T47D (cell line): Measurements from ENCODE around the gene NMNAT2.
"Not testable (repeated sequence)": the region's sequence is repeated elsewhere in the genome, so short reads cannot be mapped to it uniquely, and the experiment has no call there.

Source experiments
- DNase-seq, 2 experiments: peaks; one replicate each; pipeline versions ENCODE4 v3.0.0 to v3.0.0-alpha.2; 2011 to 2012; ENCODE audit warnings: low read depth in 1 of 2, low spot score in 1 of 2
- JUND ChIP-seq: IDR thresholded peaks from 2 replicates; pipeline ENCODE4 v1.6.1; 2012; ENCODE audit warnings: low read depth
- in situ Hi-C: cut with HindIII; loops from 2 replicates; pipeline ENCODE4 v1.10.0; 2016; ENCODE audit warnings: low sequenced_read_pairs, low pct_unique_long_range_greater_than_20kb

NMNAT2 gene

DNA sequence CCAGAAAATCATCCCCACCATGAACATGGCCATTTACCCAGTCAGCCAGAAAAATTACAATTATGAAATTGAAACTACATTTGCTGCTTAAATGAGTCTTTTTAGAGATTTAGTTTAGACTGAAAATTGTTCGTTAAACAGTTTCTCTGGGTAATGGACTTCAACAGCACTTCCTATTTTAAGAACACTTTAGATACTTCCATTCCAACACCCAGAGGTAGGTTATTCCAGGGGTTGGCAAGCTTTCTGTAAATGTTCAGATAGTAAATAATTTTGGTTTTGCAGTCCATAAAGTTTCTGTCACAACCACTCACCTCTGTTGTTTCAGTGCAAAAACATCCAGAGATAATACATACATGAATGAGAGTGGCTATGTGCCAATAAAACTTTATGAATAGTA is 10.2 kb downstream of the NMNAT2 start:
- DNase-seq = no peak
- TF ChIP-seq JUND = no peak
- in situ Hi-C loops = no loop called here

DNA sequence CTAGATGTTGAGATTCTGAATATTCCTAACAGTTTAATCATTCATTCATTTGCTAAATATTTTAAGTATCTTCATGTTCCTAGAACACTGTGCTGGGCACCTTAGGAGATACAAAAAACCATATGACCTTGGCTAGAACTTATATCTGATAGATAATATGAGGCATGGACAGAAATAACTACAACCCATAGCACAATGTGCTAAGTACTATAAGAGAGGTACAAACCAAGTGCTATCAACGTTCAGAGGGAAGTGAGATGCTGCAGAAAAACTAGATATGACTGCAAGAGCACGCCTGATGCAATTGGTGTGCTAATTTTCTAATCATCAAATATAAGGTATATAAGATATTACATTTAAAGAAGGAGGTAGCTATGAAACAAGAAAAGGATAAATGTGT is 10.7 kb downstream of the NMNAT2 start:
- in situ Hi-C loops = no loop called here
- no peak for TF ChIP-seq JUND

DNA sequence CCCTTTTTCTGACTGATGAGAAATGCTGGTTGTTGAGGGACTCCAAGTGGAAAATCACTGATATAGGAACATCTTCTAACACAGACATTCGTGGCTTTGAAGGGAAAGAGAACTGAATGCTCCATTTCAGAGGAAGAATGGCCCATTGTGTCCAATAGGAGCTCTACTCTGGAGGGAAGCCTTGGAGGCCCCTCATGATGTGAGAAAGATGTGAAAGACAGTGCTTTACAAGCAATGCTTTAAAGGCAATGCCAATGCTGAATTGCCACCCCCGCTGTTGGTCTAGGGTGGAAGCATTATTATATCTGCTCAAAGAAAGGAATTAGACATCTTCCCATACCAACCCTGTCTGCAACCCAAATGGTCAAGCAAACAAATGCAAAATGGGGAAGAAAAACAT is 13.7 kb downstream of the NMNAT2 start:
- DNase-seq = no peak
- no peak for TF ChIP-seq JUND
- in situ Hi-C loops = no loop called here

More for the DNA sequence above, 10.7 kb downstream of the NMNAT2 start:
- no peak for DNase-seq

DNA sequence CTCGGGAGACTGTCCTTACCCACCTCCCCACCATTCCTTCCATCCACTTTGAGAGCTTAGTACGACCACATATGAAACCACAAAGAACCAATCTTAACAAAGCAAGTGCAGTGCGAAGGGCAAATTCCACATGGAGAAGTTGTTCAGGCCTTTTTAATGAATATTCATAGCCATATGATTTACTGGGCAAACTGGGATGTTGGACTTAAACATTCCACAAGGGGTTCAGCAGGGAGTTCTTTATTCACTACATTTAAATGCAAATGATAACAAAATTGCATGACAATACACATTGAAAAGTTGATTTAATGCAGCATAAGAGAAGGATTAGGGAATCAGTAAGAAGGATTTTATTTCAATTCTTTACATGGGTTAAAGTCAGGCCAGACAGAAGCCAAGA is 14.7 kb downstream of the NMNAT2 start:
- DNase-seq = no peak

DNA sequence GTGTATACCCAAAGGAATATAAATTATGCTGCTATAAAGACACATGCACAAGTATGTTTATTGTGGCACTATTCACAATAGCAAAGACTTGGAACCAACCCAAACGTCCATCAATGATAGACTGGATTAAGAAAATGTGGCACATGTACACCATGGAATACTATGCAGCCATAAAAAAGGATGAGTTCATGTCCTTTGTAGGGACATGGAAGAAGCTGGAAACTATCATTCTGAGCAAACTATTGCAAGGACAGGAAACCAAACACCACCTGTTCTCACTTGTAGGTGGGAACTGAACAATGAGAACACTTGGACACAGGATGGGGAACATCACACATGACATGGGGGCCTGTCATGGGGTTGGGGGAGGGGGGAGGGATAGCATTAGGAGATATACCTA is 16.6 kb downstream of the NMNAT2 start:
- in situ Hi-C loops = not testable (repeated sequence)

More for the DNA sequence above, 14.7 kb downstream of the NMNAT2 start:
- in situ Hi-C loops = no loop called here
- no peak for TF ChIP-seq JUND

DNA sequence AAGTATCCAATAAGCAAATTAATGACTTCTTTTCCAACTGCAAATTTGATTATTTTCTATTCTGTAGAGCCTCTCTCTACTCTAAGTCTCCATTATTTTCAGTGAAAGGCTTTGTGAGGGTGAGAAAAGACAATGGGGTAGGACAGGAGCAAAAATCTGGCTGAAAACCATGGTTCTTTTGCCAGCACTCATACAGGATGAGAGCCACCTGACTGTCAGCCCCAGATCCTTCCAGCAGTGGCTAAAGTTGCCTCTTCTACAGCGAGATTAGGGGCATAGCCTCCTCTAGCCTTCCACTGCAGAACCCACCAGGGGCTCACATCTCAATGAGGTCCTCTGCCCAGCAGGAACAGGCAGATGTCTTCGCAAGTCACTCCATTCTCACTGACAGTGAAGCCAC is 23.7 kb downstream of the NMNAT2 start:
- TF ChIP-seq JUND = no peak
- no peak for DNase-seq
- in situ Hi-C loops = no loop called here

More for the DNA sequence above, 16.6 kb downstream of the NMNAT2 start:
- not testable (repeated sequence) for DNase-seq

DNA sequence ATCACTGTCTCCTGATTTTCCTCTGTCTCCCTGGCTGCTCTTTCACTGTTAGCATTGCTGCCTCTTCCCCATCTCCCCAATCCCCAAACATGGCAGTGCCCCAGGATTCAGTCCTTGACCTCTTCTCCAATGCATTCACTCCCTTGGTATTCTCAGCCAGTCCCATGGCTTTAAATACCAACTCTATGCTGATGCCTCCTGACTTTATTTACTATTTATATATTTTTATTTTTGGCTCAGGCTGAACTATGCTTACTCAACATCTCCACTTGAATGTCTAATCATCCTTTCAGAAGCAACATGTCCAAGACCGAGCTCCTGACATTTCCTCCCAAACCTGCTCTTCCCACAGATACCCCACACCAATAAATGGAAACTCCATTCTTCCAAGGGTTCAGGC is 26.3 kb downstream of the NMNAT2 start:
- no peak for DNase-seq
- no peak for TF ChIP-seq JUND
- in situ Hi-C loops = no loop called here

DNA sequence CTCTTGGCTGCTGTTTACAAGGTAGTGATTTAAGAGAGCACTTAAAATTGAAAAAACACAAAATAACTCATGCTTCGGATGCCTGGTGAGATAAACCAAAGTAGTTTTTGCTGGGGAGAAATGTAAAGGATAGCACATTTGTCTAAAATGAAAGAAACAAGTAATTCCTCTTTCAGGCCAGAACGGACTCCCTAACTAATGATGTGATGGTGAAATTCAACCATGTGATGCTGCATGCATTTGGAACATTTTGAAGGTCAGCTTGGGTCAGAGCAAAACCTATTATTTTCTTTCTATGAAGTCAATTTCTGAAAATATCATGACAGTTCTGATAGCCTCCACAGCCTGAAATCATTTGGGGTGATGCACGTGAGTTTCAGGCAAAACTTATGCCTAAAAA is 27.6 kb downstream of the NMNAT2 start:
- no peak for TF ChIP-seq JUND
- in situ Hi-C loops = no loop called here
- DNase-seq = no peak

DNA sequence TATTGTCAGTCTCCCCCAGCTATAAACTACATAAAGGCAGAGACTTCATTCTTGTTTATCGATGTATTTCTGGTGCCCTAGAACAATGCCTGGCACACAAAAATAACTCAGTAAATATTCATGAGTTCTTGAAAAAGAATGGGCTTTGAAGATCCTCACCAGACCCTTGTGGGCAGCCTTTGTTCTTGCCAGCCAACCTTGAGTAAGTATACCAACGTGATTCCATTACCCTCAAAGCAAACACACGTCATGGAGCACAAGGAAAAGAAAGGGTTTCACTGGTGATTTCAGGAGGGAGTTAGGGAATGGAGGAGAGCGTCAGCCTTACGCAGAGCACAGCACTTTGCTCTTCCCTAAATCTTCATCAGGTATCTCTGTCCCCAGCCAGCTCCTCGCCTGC is 29.4 kb downstream of the NMNAT2 start:
- in situ Hi-C loops = no loop called here

DNA sequence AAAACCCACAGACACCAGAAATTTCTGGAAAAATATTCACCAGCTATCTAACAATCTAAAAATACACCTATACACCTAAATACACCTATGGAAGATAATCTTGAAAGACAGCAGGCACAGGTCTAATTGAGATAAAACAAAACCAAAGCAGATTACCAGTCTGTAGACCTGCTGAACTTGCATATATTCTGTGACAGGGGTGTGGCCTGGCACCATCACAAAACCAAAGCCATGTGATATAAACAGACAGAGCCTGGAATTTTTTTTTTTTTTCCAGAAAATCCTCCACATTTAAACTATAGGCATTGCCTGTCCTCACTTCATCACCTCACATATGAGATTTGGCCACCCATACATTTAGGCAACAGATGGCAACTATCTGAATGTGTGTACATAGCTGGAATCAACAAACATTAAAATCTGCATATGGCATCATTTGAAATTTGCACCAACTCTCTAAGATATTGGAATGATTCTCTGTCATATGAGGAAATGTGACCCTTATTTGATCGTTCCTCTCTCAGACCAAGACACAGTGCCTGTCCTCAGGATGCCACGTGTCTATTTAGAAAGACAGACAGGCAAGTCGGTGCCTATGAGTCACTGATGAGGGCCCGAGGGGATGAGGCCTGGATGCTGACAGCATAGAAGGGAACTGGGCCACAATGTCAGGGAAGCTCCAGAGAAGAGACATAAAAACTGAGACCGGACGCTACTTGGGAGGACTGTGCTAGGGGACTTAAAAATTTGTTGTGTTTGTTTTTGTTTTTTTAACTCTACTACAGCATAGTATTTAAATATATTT is 32.6 kb downstream of the NMNAT2 start:
- in situ Hi-C loops = no loop called here
- DNase-seq = no peak
- no peak for TF ChIP-seq JUND

More for the DNA sequence above, 29.4 kb downstream of the NMNAT2 start:
- DNase-seq = no peak
- no peak for TF ChIP-seq JUND

DNA sequence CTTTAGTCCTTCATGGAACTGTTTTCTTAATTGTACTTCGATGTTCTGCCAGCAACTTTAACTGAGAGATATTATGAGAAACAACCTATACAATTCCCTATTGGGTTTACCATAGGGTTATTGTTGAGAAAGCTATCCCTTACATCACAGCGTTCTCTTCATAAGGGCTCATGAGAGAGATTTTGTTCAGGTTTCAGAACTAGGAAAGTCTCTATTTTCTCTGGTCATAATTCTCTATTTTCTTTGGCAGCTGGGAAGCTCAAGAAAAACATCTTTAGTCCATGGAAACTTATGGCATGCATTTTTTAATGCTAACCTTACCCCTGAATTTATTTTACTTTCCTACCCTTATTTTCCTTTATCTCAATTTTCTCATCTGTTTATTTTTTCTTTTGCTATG is 38.2 kb downstream of the NMNAT2 start:
- DNase-seq = no peak
- no peak for TF ChIP-seq JUND
- in situ Hi-C loops = no loop called here

DNA sequence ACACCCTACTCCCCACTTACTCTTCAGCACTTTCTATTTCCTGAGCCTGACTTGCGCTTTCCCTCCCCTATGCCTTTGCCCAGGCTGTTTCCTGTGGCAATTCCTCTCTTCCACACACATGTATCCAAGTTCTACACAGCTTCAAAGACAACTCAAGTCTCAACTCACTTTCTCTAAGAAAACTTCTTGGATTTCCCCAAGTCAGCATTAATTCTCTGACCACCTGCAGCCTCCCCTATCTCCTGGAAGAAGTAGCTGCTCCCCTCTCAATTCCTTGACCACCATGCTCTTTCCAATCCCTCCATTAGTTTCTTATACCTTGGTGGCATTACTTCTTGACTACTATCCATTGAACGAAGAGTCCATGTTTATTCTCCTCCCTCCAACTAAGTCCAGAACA is 42.8 kb downstream of the NMNAT2 start:
- in situ Hi-C loops = no loop called here
- no peak for TF ChIP-seq JUND
- no peak for DNase-seq

DNA sequence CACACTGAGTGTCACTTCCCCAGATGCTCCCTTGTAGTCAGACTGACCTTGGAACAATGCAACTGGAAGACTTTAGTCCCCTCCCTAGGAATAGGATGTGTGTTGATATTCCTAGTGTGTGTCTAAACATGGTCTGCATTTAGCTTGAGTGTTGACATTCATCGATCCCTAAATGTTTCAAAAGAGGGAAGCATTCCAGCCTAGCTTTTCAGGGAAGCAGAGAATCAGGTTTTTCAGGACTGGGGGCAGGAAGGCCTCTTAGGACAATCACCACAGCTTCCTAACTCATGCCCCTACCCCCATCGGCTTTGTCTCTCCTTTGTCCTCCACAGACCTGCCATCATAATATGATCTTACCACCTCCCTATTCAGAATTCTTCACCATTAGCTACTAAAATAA is 43.4 kb downstream of the NMNAT2 start:
- in situ Hi-C loops = no loop called here
- TF ChIP-seq JUND = no peak
- DNase-seq = peak; percentile 23 to 85

DNA sequence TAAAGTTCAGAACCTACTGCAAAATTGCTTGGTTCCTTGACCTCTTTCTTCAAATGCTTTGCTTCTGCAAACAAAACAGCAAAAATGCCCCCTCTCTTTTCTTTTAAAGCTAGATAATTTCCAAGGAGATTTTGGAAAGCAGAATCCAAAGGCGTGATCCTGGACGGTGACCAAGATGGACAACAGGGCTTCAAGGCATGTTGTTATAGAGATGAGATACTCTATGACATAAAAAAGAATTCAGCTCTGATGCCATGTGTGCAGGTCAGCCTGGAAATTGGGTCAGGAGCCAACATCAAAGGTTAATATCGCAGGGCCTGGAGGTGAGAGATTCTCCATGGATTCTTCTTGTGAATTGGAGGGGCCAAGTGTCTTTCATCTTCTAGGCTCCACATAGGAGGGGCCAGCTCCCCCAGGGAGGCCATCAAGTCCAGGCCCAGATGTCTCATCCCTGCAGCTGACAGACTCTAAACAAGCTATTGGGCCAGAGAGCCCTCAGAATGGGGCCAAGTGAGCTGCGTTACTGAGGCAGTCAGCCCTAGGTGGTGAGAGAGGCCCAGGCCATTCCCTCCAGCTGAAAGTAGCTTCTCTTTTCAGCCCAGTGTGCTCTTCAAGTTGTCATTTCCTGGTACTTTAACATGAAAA is 45.5 kb downstream of the NMNAT2 start:
- DNase-seq = no peak
- no peak for TF ChIP-seq JUND
- in situ Hi-C loops = no loop called here
